HG02763 (cell line): Measurements from ENCODE around the gene CD79A.
"Not testable (repeated sequence)": the region's sequence is repeated elsewhere in the genome, so short reads cannot be mapped to it uniquely, and the experiment has no call there.

Experiments used
- ATAC-seq: cut with Tn5 transposase; IDR thresholded peaks from one replicate; pipeline ENCODE4 v1.9.1; 2021; ENCODE audit warnings: mild to moderate bottlenecking, moderate library complexity; ENCODE audit not compliant: unreplicated experiment

The CD79A gene

GRCh38 chr19:41904118-41904870, 27.2 kb downstream of the CD79A start:
- ATAC-seq, result no peak

GRCh38 chr19:41905273-41906002, 28.4 kb downstream of the CD79A start:
- no peak for ATAC-seq

GRCh38 chr19:41906271-41906670, 29.2 kb downstream of the CD79A start:
- ATAC-seq, result no peak

DNA sequence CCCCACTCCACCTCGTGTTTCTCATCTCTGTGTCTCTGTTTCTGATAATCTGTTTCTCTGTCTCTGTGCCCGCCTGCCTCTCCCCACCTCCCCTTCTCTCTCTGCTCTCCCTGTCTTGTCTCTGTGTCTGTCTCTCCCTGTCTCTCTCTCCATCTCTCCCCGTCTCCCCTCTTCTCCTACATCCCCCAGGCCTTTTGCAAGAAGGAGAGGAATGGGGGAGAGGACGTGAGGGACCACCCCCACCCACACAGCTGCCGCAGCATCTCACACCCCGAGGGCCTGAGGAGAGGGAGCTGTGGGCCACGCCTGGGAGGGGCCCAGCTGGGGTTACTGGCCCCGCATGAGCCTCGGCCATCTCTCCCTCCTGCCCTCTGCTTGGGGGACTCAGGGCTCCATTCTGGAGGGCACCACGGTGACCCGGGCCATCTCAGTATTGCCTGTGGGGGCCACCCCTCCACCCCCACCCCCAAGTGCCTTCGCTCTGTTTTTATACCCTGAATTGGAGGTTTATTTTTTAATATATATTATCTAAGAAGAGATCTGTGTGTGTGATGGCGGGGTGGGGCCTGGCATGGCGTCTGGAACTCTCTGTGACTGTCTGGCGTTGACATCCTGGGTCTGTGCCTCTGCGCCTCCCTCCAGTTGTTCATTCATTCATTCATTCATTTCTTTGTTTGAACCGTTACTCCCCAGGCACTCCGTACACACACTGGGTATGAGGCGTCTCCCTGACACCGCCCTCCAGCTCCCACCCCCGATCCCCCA, 30.0 kb downstream of the CD79A start:
- ATAC-seq, result no peak

GRCh38 chr19:41907994-41908615, 31.0 kb downstream of the CD79A start:
- ATAC-seq, result no peak

- ATAC-seq, result no peak
Observed at GRCh38 chr19:41908724-41909464, 31.8 kb downstream of the CD79A start.

- no peak for ATAC-seq
Observed at GRCh38 chr19:41909706-41910105, 32.6 kb downstream of the CD79A start.

- no peak for ATAC-seq
Observed at GRCh38 chr19:41910240-41910991, 33.3 kb downstream of the CD79A start.

GRCh38 chr19:41910992-41911888, 34.2 kb downstream of the CD79A start:
- no peak for ATAC-seq

DNA sequence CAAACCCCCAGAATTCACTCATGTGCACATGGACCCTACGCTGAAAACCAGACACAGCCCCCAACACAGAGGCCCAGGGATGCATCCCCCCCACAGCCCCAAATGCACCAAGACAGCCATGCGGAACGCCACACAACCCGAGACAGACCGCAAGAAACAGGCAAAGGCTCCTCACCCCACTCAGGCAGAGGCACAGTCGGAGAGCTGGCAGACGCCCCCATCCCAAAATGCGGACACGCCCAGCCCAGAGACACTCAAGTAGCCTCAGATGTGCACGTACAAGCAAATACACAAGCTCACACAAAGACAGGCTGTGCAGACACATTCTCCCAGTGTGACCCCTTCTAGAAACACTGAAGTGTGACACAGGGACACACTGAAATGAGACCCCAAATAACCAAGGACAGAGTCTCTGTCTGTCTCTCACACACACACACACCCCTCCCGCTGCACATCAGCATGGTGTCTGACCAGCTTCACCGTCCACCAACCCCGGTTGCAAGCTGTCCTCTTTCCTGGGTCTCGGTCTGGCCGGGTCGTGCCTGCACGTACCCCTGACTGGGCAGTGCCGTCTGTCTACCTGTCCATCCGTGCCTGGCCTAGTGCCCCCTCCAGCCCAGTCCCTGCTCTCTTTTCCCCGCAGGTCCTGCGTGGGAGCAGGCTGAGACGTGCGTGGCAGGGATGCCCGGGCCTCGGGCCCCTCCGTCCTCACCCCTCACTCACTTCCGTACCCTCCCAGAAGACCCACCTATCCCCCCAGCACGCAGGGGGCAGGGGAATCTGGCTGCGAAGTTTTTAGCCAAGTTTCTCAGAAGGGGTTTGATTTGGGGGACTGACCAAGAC, 35.0 kb downstream of the CD79A start:
- ATAC-seq, result no peak

DNA sequence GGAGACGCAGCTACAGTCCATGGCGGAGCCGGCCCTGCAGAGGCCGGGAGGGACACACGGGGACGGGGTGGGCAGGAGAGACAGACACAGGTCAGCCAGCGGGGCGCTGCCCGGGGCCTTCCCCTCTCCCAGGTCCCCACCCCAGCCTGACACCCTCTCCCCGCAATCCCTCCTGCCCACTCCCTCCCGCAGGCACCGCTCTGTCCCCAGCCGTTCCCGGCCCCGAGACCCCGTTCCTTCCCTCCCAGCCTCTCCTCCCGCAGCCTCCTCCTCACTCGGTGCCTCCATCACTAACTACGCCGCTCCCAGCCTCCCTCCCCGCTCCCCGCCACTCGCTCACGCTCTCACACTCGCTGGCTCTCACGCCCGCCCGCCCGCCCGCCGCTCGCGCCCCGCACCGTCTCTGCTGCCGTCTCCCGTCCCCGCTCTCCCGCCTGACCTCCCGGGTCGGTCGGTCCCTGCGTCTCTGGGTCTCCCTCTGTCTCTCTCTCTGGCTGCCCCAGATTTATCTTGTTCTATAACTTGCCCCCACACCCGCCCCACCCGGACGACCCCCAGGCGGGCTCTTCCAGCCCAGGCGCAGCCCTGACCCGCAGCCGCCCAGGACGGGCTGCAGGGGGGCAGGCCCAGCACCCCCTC, 35.9 kb downstream of the CD79A start:
- ATAC-seq, result no peak

DNA sequence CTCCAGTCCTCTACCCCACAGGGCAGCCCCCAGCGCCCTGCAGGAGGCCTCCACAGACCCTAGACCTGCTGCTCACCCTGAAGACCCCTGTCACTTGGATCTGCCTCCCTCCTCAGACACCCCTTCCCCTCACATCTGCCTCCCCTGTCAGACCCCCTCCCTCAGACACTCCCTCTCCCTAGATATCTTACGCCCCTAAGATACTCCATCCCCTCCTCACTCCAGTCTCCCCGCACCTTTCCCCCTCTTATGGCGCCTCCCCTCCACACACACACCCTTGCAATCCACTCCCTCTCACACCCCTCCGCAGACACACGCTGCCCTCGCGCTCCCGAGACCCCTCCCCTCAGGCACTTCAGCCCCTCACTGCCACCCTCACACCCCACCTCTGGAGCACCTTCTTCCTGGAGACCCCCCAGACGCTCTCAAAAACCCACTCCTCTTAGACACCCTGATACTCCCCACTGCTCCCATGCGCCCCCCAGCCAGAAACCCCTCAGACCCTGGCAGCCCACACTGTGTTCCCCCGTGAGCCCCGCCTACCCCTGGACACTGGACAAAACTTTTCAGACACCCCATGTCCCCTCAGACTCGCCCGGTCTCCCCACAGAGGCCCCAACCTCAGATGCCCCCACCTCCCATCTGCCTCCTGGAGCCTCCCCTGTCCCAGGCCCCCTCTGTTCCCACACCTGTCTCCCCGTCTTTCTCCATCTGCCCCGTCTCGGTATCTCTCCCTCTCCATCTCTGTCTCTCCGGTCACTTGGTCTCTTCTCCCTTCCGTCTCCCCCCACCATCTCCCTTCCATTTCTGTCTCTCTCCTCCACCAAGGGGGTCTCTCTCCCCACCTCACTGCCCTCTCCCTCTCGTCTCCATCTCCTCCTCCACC, 36.7 kb downstream of the CD79A start:
- ATAC-seq, result no peak

DNA sequence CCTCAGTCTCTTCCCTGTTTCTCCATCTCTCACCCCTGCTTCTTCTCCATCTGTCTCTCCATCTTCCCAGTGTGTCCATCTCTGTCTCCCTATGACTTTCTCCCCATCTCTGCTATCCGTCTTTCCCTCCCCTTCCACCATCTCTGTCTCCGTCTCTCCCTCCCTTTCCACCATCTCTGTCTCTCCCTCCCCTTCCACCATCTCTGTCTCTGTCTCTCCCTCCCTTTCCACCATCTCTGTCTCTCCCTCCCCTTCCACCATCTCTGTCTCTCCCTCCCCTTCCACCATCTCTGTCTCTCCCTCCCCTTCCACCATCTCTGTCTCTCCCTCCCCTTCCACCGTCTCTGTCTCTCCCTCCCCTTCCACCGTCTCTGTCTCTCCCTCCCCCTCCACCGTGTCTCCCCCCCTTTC, 37.4 kb downstream of the CD79A start:
- ATAC-seq, result not testable (repeated sequence)

DNA sequence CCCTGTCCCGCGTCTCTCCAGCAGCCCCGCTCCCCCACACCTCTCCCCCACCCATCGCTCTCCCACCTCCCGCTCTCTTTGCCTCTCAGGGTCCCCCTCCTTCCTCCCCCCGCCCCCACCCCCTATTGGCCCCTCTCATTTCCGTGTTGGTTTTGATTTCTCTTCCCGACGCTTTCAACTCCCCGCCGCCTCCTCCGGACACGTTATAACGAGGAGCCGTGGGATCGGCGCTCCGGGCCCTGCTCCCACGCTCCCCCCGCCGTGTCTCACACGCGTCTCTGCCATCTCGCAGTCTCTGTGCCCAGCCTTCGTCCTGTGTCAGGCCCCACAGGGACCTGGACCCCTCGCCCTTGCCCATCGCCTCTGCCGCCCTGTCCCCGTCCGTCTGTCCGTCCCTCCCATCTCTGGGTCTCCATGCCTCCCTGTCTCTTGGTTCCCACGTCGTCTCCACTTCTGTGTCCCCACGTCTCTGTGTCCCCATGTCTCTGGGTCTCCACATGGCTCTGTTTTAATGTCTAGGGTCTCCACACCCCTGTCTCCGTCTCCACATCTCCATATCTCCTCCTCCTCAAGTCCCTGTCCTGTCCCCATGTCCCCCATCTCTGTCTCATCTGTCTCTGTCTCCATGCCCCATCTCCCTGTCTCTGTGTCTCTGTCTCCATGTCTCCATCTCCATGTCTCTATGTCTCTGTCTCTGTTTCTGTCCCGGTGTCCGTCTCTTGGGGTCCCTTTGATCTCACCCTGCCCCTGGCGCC, 38.1 kb downstream of the CD79A start:
- no peak for ATAC-seq

- no peak for ATAC-seq
Observed at GRCh38 chr19:41915776-41916414, 38.8 kb downstream of the CD79A start.
